Stimulated activated CD4-positive, alpha-beta T cell treated with anti-CD3 and anti-CD28 coated beads, Interleukin-15, amount 100 ng/mL, for 1 hour (primary cell): ENCODE data around the gene NETO2.
"Not testable (repeated sequence)": the region's sequence is repeated elsewhere in the genome, so short reads cannot be mapped to it uniquely, and the experiment has no call there.

Source experiments
- DNase-seq, 2 donors: peaks; one replicate each; pipeline ENCODE4 v3.0.0-alpha.2; 2020; ENCODE audit warnings: low read depth in 1 of 2, low spot score in 1 of 2

NETO2 gene, protein sequence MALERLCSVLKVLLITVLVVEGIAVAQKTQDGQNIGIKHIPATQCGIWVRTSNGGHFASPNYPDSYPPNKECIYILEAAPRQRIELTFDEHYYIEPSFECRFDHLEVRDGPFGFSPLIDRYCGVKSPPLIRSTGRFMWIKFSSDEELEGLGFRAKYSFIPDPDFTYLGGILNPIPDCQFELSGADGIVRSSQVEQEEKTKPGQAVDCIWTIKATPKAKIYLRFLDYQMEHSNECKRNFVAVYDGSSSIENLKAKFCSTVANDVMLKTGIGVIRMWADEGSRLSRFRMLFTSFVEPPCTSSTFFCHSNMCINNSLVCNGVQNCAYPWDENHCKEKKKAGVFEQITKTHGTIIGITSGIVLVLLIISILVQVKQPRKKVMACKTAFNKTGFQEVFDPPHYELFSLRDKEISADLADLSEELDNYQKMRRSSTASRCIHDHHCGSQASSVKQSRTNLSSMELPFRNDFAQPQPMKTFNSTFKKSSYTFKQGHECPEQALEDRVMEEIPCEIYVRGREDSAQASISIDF

GRCh38 chr16:47143677-47144558 is at the start of gene NETO2:
Gene NETO2 (minus strand): TSS chr16:47143945. CDS start chr16:47143612, 333 bp downstream.
- DNase-seq: peak; percentile 19 to 66

GRCh38 chr16:47182318-47182717 is 38.6 kb upstream of the NETO2 start:
- DNase-seq: no peak

- not testable (repeated sequence) for DNase-seq
These were observed 37.3 kb upstream of the NETO2 start for GRCh38 chr16:47181066-47181465.

DNA sequence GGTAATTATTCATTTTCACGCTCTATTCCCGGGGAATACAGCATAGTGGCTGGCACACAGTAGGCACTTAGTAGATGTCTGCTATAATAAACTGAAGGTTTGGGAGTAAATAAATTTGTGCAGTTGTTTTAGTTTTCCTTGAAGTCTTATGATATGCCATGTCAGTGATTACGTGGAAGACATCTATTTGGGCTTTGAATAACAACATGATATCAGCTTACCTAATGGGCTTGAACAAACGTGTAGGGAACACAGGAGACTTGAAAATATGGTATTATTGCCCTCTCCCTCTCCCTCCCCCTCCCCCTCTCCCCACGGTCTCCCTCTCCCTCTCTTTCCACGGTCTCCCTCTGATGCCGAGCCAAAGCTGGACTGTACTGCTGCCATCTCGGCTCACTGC is 36.3 kb upstream of the NETO2 start:
- DNase-seq: no peak

GRCh38 chr16:47175152-47175551 is 31.4 kb upstream of the NETO2 start:
- no peak for DNase-seq

- no peak for DNase-seq
These were observed 19.1 kb upstream of the NETO2 start for GRCh38 chr16:47162670-47163420.

DNA sequence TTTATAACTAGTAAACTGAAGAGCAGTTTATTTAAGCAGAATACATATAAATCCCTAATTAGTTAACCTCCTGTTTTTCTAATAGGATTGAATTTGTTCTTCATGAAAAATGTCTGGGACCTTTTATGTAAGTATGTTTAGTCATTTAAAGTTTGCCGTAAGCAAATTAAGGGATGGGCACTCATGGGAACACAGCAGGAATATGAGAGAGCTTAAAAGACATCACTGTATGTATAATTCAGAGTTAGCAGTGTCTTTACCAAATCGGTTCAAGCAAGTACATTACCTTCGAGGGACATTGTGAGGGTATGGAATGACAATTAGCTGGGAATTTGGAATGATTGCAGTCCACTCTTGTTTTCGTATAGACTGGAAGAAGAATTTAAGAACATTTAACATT is 17.7 kb upstream of the NETO2 start:
- no peak for DNase-seq

- DNase-seq: no peak
These were observed 16.7 kb upstream of the NETO2 start for GRCh38 chr16:47160422-47160821.

GRCh38 chr16:47158992-47159391 is 15.2 kb upstream of the NETO2 start:
- DNase-seq: no peak

DNA sequence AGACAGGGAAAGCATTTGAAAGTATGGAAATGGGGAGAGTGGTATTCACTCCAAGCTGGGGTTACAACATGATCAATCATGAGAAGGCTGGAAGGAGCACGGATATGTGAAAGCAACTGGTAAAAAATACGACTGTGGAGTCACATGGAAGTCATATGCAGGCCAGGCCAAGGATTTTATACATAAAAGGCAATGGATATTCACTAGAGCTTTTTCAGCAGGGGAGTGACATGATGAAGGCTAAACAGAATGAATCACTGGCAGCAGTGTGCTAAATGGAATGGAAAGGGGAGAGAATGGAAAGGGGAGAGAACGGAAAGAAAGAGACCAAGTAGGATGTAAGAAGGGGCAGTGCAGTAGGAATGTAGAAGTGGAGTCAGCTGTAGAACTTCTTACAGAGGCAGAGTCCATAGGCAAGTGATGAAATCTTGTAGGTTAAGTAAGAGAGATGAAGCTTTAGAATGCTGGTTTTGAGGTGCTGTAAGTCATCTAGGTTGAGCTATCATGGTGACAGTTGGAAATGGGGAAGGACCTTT is 13.0 kb upstream of the NETO2 start:
- DNase-seq: no peak

- not testable (repeated sequence) for DNase-seq
These were observed 8.8 kb upstream of the NETO2 start for GRCh38 chr16:47152501-47152900.

- no peak for DNase-seq
These were observed 6.3 kb upstream of the NETO2 start for GRCh38 chr16:47150067-47150466.

GRCh38 chr16:47144559-47144877 is 773 bp upstream of the NETO2 start:
- no peak for DNase-seq

DNA sequence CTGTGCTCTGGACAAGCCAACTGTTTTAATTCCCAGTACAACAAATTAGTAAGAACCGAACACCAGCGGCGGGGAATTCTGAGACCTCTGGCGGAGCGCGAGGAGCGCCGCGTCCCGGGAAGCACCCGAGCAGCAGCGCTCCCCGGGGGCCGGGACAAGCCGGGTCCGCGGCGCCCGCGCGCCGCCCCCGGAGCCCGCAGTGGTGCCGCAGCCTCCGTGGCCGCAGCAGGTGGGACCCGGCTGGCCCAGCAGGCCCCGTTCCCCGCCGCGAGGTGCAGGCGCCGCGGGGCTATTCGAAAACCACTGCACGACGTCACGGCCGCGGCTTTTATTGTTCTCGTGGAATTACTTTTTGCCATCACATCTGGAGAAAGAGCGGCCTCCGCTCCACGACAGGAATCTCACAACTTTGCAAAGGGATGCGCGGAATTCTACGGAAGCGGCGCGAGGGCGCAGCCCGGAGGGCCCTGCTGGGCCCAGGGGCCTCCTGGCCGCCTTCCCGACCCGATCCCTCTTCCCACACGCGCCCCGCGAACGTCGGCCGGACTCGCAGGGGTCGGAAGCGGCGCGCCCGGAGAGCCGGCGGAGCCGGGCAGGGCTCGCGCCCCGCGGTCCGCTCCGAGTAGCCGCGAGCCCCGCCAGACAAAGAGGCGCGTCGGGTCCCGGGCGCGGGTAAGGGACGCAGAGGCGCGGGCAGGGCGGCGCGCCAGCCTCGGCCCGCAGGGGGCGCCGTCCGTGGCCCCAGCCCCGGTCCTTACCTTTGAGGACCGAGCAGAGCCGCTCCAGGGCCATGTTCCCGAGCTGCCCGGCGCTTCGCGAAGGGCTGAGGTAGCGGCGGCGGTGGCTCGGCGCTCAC is 696 bp downstream of the NETO2 start:
- peak; percentile 18 to 61 for DNase-seq

- no peak for DNase-seq
These were observed 1.3 kb downstream of the NETO2 start for GRCh38 chr16:47142486-47142820.

GRCh38 chr16:47141773-47142485 is 1.8 kb downstream of the NETO2 start:
- peak; percentile 62 to 66 for DNase-seq

- DNase-seq: no peak
These were observed 3.1 kb downstream of the NETO2 start for GRCh38 chr16:47140686-47141085.

GRCh38 chr16:47139561-47140185 is 4.1 kb downstream of the NETO2 start:
- no peak for DNase-seq

GRCh38 chr16:47137925-47138324 is 5.8 kb downstream of the NETO2 start:
- not testable (repeated sequence) for DNase-seq
